Measurements from ENCODE around the gene BEX3.
"Not testable (repeated sequence)": the region's sequence is repeated elsewhere in the genome, so short reads cannot be mapped to it uniquely, and the experiment has no call there.

The BEX3 gene

DNA sequence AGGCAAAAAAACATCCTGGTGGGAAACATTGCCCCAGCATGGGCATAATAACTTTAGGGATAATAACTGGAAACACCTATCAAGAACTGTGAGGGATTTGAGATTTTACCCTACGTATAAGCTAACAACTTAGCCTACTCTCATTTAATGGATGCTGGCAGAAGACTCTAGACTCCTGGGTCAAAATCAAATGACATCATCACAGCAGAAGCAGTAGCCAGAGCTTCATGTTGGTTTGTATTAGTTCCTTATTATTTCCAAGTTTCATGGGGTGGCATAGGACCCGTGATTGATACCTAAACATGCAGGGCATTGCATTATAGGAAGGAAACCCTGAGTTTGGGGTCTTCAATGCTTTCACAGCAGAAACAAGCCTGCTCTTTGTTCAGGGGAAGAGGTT is 15.4 kb upstream of the BEX3 start:
- peaks cover 18% of the 10 kb centered on the region for H3K4me1 ChIP-seq (ENCODE audit: insufficient read depth, low read length)
- H3K27me3 ChIP-seq (ENCODE audit: insufficient read depth, low read length), result peaks cover 2% of the 10 kb centered on the region
- H2AFZ ChIP-seq (ENCODE audit: low read depth, low read length), result no peak overlapping the region
- no peak overlapping the region for H3K4me3 ChIP-seq (ENCODE audit: low read length)
- H3K9me3 ChIP-seq (ENCODE audit: low read length), result no peaks in the 10 kb centered on the region
- H3K36me3 ChIP-seq (ENCODE audit: insufficient read depth, low read length), result peaks cover 4% of the 10 kb centered on the region

- Histone ChIP-seq H3K4me1 (ENCODE audit: insufficient read depth, low read length) (peaks cover 18% of the 10 kb centered on the region), H3K36me3 (ENCODE audit: insufficient read depth, low read length) (peaks cover 4% of the 10 kb centered on the region), H3K27me3 (ENCODE audit: insufficient read depth, low read length) (peaks cover 2% of the 10 kb centered on the region), H2AFZ (ENCODE audit: low read depth, low read length) (no peak overlapping the region), H3K9me3 (ENCODE audit: low read length) (no peaks in the 10 kb centered on the region), H3K4me3 (ENCODE audit: low read length) (no peak overlapping the region)
Observed at GRCh38 chrX:103361798-103362197, 14.5 kb upstream of the BEX3 start.

DNA sequence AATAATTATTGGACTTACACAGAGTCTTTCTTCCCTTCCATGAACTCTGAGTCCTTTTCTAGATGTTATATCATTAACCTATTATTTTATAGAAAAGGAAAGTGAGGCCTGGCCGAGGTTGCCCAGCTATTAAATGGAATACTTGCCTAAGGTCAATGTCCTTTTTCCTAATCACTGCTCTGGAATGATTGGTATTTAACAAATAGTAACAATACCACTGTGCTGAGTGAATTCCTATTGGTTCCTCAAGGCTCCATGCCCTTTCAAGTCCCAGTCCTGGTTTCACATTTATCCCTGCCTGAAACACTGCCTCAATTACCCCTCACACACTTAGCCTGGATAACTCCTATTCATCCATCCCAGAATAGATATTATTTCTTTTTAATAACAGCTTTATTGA is 13.9 kb upstream of the BEX3 start:
- H3K9me3 ChIP-seq (ENCODE audit: low read length), result no peaks in the 10 kb centered on the region
- H3K4me1 ChIP-seq (ENCODE audit: insufficient read depth, low read length), result peaks cover 14% of the 10 kb centered on the region
- H2AFZ ChIP-seq (ENCODE audit: low read depth, low read length), result no peak overlapping the region
- H3K4me3 ChIP-seq (ENCODE audit: low read length), result no peak overlapping the region
- peaks cover 2% of the 10 kb centered on the region for H3K27me3 ChIP-seq (ENCODE audit: insufficient read depth, low read length)
- H3K36me3 ChIP-seq (ENCODE audit: insufficient read depth, low read length), result peaks cover 4% of the 10 kb centered on the region

- Histone ChIP-seq H3K4me3 (ENCODE audit: low read length) (no peak overlapping the region), H3K27me3 (ENCODE audit: insufficient read depth, low read length) (peaks cover 2% of the 10 kb centered on the region), H3K9me3 (ENCODE audit: low read length) (no peaks in the 10 kb centered on the region), H3K4me1 (ENCODE audit: insufficient read depth, low read length) (peaks cover 12% of the 10 kb centered on the region), H3K36me3 (ENCODE audit: insufficient read depth, low read length) (no peaks in the 10 kb centered on the region), H2AFZ (ENCODE audit: low read depth, low read length) (no peak overlapping the region)
Observed at GRCh38 chrX:103363046-103363445, 13.3 kb upstream of the BEX3 start.

DNA sequence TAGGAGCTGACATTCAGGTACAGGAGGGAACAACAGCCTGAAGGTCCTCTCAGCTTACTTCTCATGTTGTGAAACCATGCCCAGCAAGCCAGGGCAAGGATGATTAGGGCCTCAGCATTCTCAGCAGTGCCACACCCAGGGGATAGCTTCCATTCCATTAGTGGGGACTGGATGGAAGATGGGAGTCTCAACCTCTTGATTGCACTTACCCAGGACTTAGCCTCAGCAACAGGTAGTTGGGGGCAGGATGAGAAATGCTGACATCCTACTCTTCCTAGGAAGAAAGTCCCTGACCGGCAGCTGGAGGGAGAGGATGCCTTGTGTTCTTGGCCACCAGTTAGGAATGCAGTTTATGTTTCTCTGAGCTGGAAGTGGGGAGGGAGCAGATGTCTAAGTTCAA is 8.8 kb upstream of the BEX3 start:
- no peaks in the 10 kb centered on the region for H3K9me3 ChIP-seq (ENCODE audit: low read length)
- H3K4me3 ChIP-seq (ENCODE audit: low read length), result no peak overlapping the region
- H2AFZ ChIP-seq (ENCODE audit: low read depth, low read length), result no peak overlapping the region
- no peaks in the 10 kb centered on the region for H3K36me3 ChIP-seq (ENCODE audit: insufficient read depth, low read length)
- no peaks in the 10 kb centered on the region for H3K27me3 ChIP-seq (ENCODE audit: insufficient read depth, low read length)
- H3K4me1 ChIP-seq (ENCODE audit: insufficient read depth, low read length), result peaks cover 2% of the 10 kb centered on the region

GRCh38 chrX:103369479-103369878 is 6.9 kb upstream of the BEX3 start:
- Histone ChIP-seq H3K9me3 (ENCODE audit: low read length) (no peaks in the 10 kb centered on the region), H3K4me3 (ENCODE audit: low read length) (no peak overlapping the region), H3K36me3 (ENCODE audit: insufficient read depth, low read length) (no peaks in the 10 kb centered on the region), H3K27me3 (ENCODE audit: insufficient read depth, low read length) (no peaks in the 10 kb centered on the region), H2AFZ (ENCODE audit: low read depth, low read length) (no peak overlapping the region), H3K4me1 (ENCODE audit: insufficient read depth, low read length) (no peaks in the 10 kb centered on the region)

DNA sequence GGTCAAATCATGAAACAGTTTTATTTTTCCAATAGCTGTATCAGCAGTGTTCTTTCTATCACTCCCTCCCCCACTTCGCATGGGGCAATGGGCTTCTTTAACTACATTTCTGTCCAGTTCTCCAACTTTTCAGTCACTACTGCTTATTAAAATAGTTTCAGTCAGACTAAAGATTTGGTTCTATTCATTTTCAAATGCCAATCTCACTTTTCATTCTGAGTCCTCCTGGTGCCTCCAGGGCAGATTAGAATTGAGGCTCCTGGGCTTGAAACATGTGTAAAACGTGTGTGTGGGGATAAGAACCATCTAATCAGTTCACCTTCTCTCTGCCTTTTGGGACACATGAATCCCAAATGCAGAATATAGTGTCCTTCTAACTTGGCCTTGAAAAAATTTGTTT is 3.5 kb upstream of the BEX3 start:
- Histone ChIP-seq H3K36me3 (ENCODE audit: insufficient read depth, low read length) (peaks cover 3% of the 10 kb centered on the region), H2AFZ (ENCODE audit: low read depth, low read length) (no peak overlapping the region), H3K9me3 (ENCODE audit: low read length) (no peaks in the 10 kb centered on the region), H3K27me3 (ENCODE audit: insufficient read depth, low read length) (no peaks in the 10 kb centered on the region), H3K4me3 (ENCODE audit: low read length) (no peak overlapping the region), H3K4me1 (ENCODE audit: insufficient read depth, low read length) (no peaks in the 10 kb centered on the region)

DNA sequence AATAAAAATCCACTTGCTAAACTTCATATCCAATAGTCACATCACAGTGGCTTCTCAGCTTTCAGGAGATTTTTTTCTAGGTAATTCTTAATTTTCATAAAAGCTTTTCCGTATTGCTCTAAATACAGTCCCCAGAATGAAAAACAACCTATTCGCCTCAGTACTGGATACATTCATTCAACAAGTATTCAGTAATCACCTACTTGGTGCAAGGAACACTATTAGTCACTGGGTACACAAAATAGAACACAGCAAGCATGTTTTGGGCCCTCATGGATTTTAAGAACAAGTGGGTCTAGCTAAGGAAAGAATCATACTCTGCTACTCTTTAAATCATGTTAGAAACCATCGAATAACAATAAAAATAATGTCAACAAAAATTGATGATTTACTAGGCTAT is 2.8 kb upstream of the BEX3 start:
- no peaks in the 10 kb centered on the region for H3K9me3 ChIP-seq (ENCODE audit: low read length)
- peaks cover 2% of the 10 kb centered on the region for H3K4me1 ChIP-seq (ENCODE audit: insufficient read depth, low read length)
- H3K27me3 ChIP-seq (ENCODE audit: insufficient read depth, low read length), result no peaks in the 10 kb centered on the region
- H3K4me3 ChIP-seq (ENCODE audit: low read length), result no peak overlapping the region
- peaks cover 7% of the 10 kb centered on the region for H3K36me3 ChIP-seq (ENCODE audit: insufficient read depth, low read length)
- no peak overlapping the region for H2AFZ ChIP-seq (ENCODE audit: low read depth, low read length)

- H3K4me3 ChIP-seq (ENCODE audit: low read length), result peak overlapping the region; percentile 83
- peaks cover 2% of the 10 kb centered on the region for H3K4me1 ChIP-seq (ENCODE audit: insufficient read depth, low read length)
- no peaks in the 10 kb centered on the region for H3K9me3 ChIP-seq (ENCODE audit: low read length)
- H3K27me3 ChIP-seq (ENCODE audit: insufficient read depth, low read length), result no peaks in the 10 kb centered on the region
- peaks cover 12% of the 10 kb centered on the region for H3K36me3 ChIP-seq (ENCODE audit: insufficient read depth, low read length)
- H2AFZ ChIP-seq (ENCODE audit: low read depth, low read length), result no peak overlapping the region
Observed at GRCh38 chrX:103376979-103377324, 614 bp downstream of the BEX3 start.

GRCh38 chrX:103378990-103379389 is 2.7 kb downstream of the BEX3 start:
- H3K4me3 ChIP-seq (ENCODE audit: low read length), result no peak overlapping the region
- peaks cover 2% of the 10 kb centered on the region for H3K4me1 ChIP-seq (ENCODE audit: insufficient read depth, low read length)
- H2AFZ ChIP-seq (ENCODE audit: low read depth, low read length), result no peak overlapping the region

GRCh38 chrX:103382877-103383276 is 6.5 kb downstream of the BEX3 start:
- no peak overlapping the region for H2AFZ ChIP-seq (ENCODE audit: low read depth, low read length)
- peaks cover 2% of the 10 kb centered on the region for H3K4me1 ChIP-seq (ENCODE audit: insufficient read depth, low read length)
- peaks cover 9% of the 10 kb centered on the region for H3K36me3 ChIP-seq (ENCODE audit: insufficient read depth, low read length)
- H3K9me3 ChIP-seq (ENCODE audit: low read length), result no peaks in the 10 kb centered on the region
- no peaks in the 10 kb centered on the region for H3K27me3 ChIP-seq (ENCODE audit: insufficient read depth, low read length)
- no peak overlapping the region for H3K4me3 ChIP-seq (ENCODE audit: low read length)

More at GRCh38 chrX:103378990-103379389, 2.7 kb downstream of the BEX3 start:
- no peaks in the 10 kb centered on the region for H3K9me3 ChIP-seq (ENCODE audit: low read length)
- H3K27me3 ChIP-seq (ENCODE audit: insufficient read depth, low read length), result no peaks in the 10 kb centered on the region
- H3K36me3 ChIP-seq (ENCODE audit: insufficient read depth, low read length), result peaks cover 12% of the 10 kb centered on the region

GRCh38 chrX:103384672-103385071 is 8.3 kb downstream of the BEX3 start:
- Histone ChIP-seq H3K36me3 (ENCODE audit: insufficient read depth, low read length) (peaks cover 2% of the 10 kb centered on the region), H3K4me3 (ENCODE audit: low read length) (no peak overlapping the region), H3K9me3 (ENCODE audit: low read length) (no peaks in the 10 kb centered on the region), H3K27me3 (ENCODE audit: insufficient read depth, low read length) (no peaks in the 10 kb centered on the region), H2AFZ (ENCODE audit: low read depth, low read length) (no peak overlapping the region), H3K4me1 (ENCODE audit: insufficient read depth, low read length) (no peaks in the 10 kb centered on the region)

GRCh38 chrX:103385283-103385830 is 9.0 kb downstream of the BEX3 start:
- not testable (repeated sequence) for H3K36me3 ChIP-seq (ENCODE audit: insufficient read depth, low read length); H3K9me3 ChIP-seq (ENCODE audit: low read length); H3K4me1 ChIP-seq (ENCODE audit: insufficient read depth, low read length); H3K4me3 ChIP-seq (ENCODE audit: low read length); H2AFZ ChIP-seq (ENCODE audit: low read depth, low read length); H3K27me3 ChIP-seq (ENCODE audit: insufficient read depth, low read length)

- no peaks in the 10 kb centered on the region for H3K9me3 ChIP-seq (ENCODE audit: low read length)
- H3K36me3 ChIP-seq (ENCODE audit: insufficient read depth, low read length), result no peaks in the 10 kb centered on the region
- no peaks in the 10 kb centered on the region for H3K27me3 ChIP-seq (ENCODE audit: insufficient read depth, low read length)
- H2AFZ ChIP-seq (ENCODE audit: low read depth, low read length), result no peak overlapping the region
- H3K4me1 ChIP-seq (ENCODE audit: insufficient read depth, low read length), result no peaks in the 10 kb centered on the region
- no peak overlapping the region for H3K4me3 ChIP-seq (ENCODE audit: low read length)
Observed at GRCh38 chrX:103386332-103386731, 10.0 kb downstream of the BEX3 start.
